Left lung (tissue), 10 donors: Measurements from ENCODE around the gene NUDT14. TPM values are rescaled to one million over a fixed set of nuclear protein-coding genes. Genes with fewer than 3 reads are reported as not detected.

ENCODE experiments used
- ATAC-seq: fragments of 200-7000 bp; cut with Tn5 transposase; one replicate; pipeline ENCODE4 v1.9.1; 2020; ENCODE audit warnings: moderate library complexity
- DNase-seq, 4 donors: peaks; one replicate each; pipeline ENCODE4 v3.0.0-alpha.2; 2013 to 2020
- H3K27ac ChIP-seq, 2 donors: fragments of 200-600 bp; sonication (generic) in 1 of 2; one replicate each; pipeline versions ENCODE4 v1.5.0 to v1.8.0; 2020 to 2021
- H3K27me3 ChIP-seq, 2 donors: fragments of 200-600 bp; sonication (generic) in 1 of 2; one replicate each; pipeline versions ENCODE4 v1.5.0 to v1.8.0; 2020 to 2021
- H3K36me3 ChIP-seq, 2 donors: fragments of 200-600 bp; sonication (generic) in 1 of 2; one replicate each; pipeline versions ENCODE4 v1.5.0 to v1.8.0; 2020 to 2021
- H3K4me1 ChIP-seq, 2 donors: fragments of 200-600 bp; one replicate each; pipeline ENCODE4 v1.8.0; 2021
- H3K4me3 ChIP-seq, 2 donors: fragments of 200-600 bp; sonication (generic) in 1 of 2; one replicate each; pipeline versions ENCODE4 v1.5.0 to v1.8.0; 2020 to 2021; ENCODE audit warnings: mild to moderate bottlenecking in 1 of 2
- H3K9me3 ChIP-seq, 2 donors: fragments of 200-600 bp; sonication (generic) in 1 of 2; one replicate each; pipeline versions ENCODE4 v1.5.0 to v1.8.0; 2020 to 2021
- CTCF ChIP-seq, 2 donors: fragments of 200-600 bp; sonication (generic) in 1 of 2; IDR thresholded peaks; one replicate each; pipeline versions ENCODE4 v1.5.0 to v1.8.0; 2021; ENCODE audit warnings: antibody characterized with exemption in 2 of 2
- intact Hi-C, 2 donors: fragments of 100-400 bp; cut with DNase I; formaldehyde crosslinking; loops; one replicate each; pipeline versions ENCODE4 v1.11.2 to v1.14.2; 2022
- polyA plus RNA-seq, 6 donors: library from polyadenylated mRNA; unstranded; fragments of 120-200 nt; gene quantifications; one replicate each; pipeline ENCODE4 v1.2.1, GENCODE V29; 2013; ENCODE audit not compliant: insufficient read length in 6 of 6
- total RNA-seq, 2 donors: library from RNA; stranded (reverse); fragmentation: NEBNext Ultra II Directional; extraction: Animal tissue kit (Norgen Biotek cat#: 25700); gene quantifications; one replicate each; pipeline ENCODE4 v1.2.1, GENCODE V29; 2021
- donor health status: DM: no; HTN: yes; CAD: no.
- donor health status: DM: no; HTN: no; CAD: no.

Gene NUDT14
- total and polyA plus RNA-seq, 8 donors, result 22.4 to 77.5 (median 34.7) TPM

- H3K9me3 ChIP-seq, result peaks cover 0 to 4% of the 10 kb centered on the region in 2 donors
- no peak for TF ChIP-seq CTCF (IDR thresholded peaks at IDR 0.05)
- H3K27ac ChIP-seq, result no peak overlapping the region
- intact Hi-C loops, result no loop called here
- H3K4me1 ChIP-seq, result peaks cover 7 to 23% of the 10 kb centered on the region in 2 donors
- no peak overlapping the region for H3K4me3 ChIP-seq
- ATAC-seq (no peak), DNase-seq (no peak)
- H3K36me3 ChIP-seq, result no peaks in the 10 kb centered on the region
- H3K27me3 ChIP-seq, result peaks cover 0 to 10% of the 10 kb centered on the region in 2 donors
Measured at GRCh38 chr14:105184461-105184860, 3.3 kb upstream of the NUDT14 start.

GRCh38 chr14:105182296-105183020 lies 1.3 kb upstream of the NUDT14 start:
- ATAC-seq, result no peak
- H3K4me1 ChIP-seq, result peaks cover 7 to 23% of the 10 kb centered on the region in 2 donors
- no peak for TF ChIP-seq CTCF (IDR thresholded peaks at IDR 0.05)

GRCh38 chr14:105181549-105182295 lies 610 bp upstream of the NUDT14 start:
- H3K9me3 ChIP-seq, result no peaks in the 10 kb centered on the region
- H3K27me3 ChIP-seq, result peaks cover 0 to 10% of the 10 kb centered on the region in 2 donors
- intact Hi-C loops, result no loop called here
- TF ChIP-seq CTCF (IDR thresholded peaks at IDR 0.05), result no peak
- no peaks in the 10 kb centered on the region for H3K36me3 ChIP-seq
- ATAC-seq (no peak), DNase-seq (no peak)
- peak overlapping the region in 1 of 2 donors; percentile 56 for H3K4me3 ChIP-seq
- H3K4me1 ChIP-seq, result peaks cover 7 to 23% of the 10 kb centered on the region in 2 donors
- peak overlapping the region; percentile 38 to 44 for H3K27ac ChIP-seq

More at GRCh38 chr14:105182296-105183020, 1.3 kb upstream of the NUDT14 start:
- Histone ChIP-seq H3K4me3 (no peak overlapping the region), H3K27me3 (peaks cover 0 to 10% of the 10 kb centered on the region in 2 donors), H3K36me3 (no peaks in the 10 kb centered on the region), H3K9me3 (no peaks in the 10 kb centered on the region), H3K27ac (peak overlapping the region in 1 of 2 donors; percentile 38)
- no peak for DNase-seq
- intact Hi-C loops, result no loop called here

GRCh38 chr14:105179191-105179590 lies 1.9 kb downstream of the NUDT14 start:
- no peak for DNase-seq
- no peak overlapping the region for H3K4me3 ChIP-seq
- peaks cover 0 to 14% of the 10 kb centered on the region in 2 donors for H3K27me3 ChIP-seq
- peaks cover 7 to 40% of the 10 kb centered on the region in 2 donors for H3K4me1 ChIP-seq
- H3K36me3 ChIP-seq, result no peaks in the 10 kb centered on the region
- no peaks in the 10 kb centered on the region for H3K9me3 ChIP-seq
- intact Hi-C loops, result no loop called here
- TF ChIP-seq CTCF (IDR thresholded peaks at IDR 0.05), result no peak
- H3K27ac ChIP-seq, result no peak overlapping the region
- ATAC-seq, result no peak

GRCh38 chr14:105178868-105179140 lies 2.3 kb downstream of the NUDT14 start:
- intact Hi-C loops, result no loop called here

More at GRCh38 chr14:105178868-105179140, 2.3 kb downstream of the NUDT14 start:
- DNase-seq, result no peak
- no peaks in the 10 kb centered on the region for H3K36me3 ChIP-seq
- H3K9me3 ChIP-seq, result no peaks in the 10 kb centered on the region
- H3K27ac ChIP-seq, result no peak overlapping the region
- peaks cover 7 to 40% of the 10 kb centered on the region in 2 donors for H3K4me1 ChIP-seq
- no peak for TF ChIP-seq CTCF (IDR thresholded peaks at IDR 0.05)
- peaks cover 0 to 17% of the 10 kb centered on the region in 2 donors for H3K27me3 ChIP-seq
- H3K4me3 ChIP-seq, result no peak overlapping the region
- no peak for ATAC-seq
